ENCODE results near the gene CNOT8.

GRCh38 chr5:154923441-154924430, 65.3 kb downstream of the CNOT8 start:
- TF ChIP-seq, protein P1, sequence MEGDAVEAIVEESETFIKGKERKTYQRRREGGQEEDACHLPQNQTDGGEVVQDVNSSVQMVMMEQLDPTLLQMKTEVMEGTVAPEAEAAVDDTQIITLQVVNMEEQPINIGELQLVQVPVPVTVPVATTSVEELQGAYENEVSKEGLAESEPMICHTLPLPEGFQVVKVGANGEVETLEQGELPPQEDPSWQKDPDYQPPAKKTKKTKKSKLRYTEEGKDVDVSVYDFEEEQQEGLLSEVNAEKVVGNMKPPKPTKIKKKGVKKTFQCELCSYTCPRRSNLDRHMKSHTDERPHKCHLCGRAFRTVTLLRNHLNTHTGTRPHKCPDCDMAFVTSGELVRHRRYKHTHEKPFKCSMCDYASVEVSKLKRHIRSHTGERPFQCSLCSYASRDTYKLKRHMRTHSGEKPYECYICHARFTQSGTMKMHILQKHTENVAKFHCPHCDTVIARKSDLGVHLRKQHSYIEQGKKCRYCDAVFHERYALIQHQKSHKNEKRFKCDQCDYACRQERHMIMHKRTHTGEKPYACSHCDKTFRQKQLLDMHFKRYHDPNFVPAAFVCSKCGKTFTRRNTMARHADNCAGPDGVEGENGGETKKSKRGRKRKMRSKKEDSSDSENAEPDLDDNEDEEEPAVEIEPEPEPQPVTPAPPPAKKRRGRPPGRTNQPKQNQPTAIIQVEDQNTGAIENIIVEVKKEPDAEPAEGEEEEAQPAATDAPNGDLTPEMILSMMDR (IDR thresholded peaks at IDR 0.05; ENCODE audit: insufficient read depth, low read depth, low read length): no peak
- no peak for TF ChIP-seq EZH2 (IDR thresholded peaks at IDR 0.05; ENCODE audit: insufficient read depth, low read length)
